GM12874 (cell line): ENCODE measurements around the gene ANKRD6.

ENCODE experiments used
- TF ChIP-seq, protein P1 (sequence below): IDR thresholded peaks from 2 replicates; pipeline ENCODE4 v1.5.1; 2011; ENCODE audit warnings: low read depth, mild to moderate bottlenecking, control low read depth, low read length, moderate library complexity; ENCODE audit not compliant: insufficient read depth

ANKRD6 gene

DNA sequence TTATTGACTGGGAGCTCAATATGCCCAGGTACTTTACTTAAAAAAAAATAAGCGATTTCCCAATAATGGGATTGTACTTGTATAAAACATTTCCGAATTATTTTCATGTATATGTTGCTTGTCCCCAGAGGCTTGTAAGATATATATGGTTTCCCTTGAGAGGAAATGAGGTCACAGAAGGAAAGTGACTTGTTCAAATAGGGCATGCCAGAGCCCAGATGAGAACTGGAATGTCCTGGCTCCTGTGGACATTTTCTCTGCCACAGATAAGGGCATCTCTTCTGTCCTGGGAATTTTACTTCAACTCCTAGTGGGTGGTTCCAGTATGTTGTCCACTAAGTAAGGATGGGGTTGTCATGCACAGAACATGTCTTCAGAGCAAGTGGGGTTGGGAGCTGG, 142.6 kb downstream of the ANKRD6 start:
- TF ChIP-seq, protein P1, sequence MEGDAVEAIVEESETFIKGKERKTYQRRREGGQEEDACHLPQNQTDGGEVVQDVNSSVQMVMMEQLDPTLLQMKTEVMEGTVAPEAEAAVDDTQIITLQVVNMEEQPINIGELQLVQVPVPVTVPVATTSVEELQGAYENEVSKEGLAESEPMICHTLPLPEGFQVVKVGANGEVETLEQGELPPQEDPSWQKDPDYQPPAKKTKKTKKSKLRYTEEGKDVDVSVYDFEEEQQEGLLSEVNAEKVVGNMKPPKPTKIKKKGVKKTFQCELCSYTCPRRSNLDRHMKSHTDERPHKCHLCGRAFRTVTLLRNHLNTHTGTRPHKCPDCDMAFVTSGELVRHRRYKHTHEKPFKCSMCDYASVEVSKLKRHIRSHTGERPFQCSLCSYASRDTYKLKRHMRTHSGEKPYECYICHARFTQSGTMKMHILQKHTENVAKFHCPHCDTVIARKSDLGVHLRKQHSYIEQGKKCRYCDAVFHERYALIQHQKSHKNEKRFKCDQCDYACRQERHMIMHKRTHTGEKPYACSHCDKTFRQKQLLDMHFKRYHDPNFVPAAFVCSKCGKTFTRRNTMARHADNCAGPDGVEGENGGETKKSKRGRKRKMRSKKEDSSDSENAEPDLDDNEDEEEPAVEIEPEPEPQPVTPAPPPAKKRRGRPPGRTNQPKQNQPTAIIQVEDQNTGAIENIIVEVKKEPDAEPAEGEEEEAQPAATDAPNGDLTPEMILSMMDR, result no peak

DNA sequence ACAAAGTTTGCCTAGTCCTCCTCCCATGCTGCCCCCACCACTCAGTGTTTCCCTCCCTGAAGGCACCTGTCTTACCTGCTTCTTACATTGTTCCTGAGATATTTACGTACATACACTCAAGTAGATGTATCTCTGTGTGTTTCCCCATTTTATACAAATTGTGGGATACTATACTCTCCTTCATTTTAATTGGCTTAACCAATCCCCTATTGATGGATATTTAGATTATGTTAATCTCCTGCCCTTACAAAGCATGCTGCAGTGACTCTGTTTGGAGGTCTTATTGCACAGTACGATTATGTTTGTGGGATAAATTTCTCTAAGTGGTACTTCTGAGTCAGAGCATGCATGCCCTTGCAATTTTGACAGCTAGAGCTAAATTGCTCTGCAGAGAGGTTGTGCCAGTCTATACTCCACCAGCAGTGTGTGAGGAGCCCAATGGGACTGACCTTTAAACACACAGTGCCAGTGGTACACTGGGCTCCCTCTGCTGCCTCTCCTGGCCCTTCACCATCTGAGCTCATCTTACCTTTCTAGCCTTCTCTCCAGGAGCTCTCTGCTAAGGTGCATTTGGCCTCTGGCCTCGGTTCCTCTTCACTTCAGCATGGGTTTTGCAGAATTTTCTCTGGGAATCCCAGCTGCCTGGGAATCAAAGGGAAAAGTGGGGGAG, 148.2 kb downstream of the ANKRD6 start:
- TF ChIP-seq, protein P1, result no peak

DNA sequence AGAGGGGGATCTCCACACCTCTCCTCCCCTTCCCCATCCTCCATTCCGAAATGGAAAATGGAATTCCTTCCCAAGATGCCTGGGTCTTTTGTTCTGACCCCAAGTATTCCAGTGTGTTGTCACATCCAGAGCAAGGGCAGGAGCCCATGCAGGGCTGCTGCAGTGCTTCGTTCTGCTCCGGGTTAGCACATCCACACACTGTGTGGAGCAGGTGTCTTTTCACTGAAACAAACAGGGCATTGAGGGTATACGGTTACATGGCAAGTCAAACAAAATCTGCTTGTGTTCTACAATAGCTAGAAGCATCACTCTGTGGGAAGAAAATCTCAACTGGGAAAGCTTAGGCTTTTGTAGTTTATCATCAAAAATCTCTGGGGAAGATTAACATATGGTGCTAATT, 148.7 kb downstream of the ANKRD6 start:
- TF ChIP-seq, protein P1, result no peak

DNA sequence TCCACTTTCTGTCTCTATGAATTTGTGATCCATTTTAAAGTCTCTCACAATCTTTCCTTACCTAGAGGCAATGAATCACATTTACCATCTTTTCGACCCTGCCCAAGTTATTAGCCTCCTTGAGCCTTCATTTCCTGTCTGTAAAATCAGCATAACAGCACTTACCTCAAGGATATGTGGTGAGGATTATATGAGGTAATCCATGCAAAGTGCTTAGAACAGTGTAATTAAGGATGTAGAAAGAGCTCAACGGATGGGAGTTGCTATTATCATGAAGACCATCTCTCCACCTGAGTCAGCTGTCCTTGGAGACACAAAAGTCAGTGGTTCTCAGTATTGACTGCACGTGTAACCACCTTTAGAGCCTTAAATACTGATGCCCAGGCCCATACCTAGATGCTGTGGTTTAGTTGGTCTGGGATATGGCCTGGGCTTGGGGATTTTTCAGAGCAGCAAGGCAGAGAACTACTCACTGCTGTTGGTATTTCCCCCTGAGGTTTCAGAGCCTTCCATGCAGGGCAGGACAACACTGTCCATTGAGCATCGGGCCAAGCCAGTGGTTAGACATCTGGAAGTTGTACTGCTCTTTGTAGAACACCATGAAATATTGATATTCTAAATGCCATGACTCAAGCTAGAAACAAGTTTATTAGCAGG, 149.8 kb downstream of the ANKRD6 start:
- TF ChIP-seq, protein P1, result no peak

DNA sequence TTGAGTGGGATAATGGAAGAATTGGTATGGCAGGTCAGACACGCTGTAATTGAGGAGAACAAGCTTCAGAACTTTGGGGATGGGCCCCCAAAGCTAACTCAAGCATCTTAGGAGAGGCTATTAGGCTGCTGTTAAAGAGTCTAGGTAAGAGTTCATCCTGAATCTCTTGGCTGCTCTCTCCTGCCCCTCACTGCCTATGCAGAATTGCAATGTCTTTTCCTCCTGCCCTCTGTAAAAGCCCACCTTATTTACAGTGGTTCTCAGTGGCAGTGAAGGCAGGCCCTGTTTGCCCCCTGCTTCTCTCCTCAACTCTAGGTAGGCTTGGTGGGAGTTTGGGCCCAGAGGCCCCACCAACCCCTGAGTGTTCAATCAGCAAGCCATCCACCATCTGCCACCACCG, 150.6 kb downstream of the ANKRD6 start:
- TF ChIP-seq, protein P1, result no peak

DNA sequence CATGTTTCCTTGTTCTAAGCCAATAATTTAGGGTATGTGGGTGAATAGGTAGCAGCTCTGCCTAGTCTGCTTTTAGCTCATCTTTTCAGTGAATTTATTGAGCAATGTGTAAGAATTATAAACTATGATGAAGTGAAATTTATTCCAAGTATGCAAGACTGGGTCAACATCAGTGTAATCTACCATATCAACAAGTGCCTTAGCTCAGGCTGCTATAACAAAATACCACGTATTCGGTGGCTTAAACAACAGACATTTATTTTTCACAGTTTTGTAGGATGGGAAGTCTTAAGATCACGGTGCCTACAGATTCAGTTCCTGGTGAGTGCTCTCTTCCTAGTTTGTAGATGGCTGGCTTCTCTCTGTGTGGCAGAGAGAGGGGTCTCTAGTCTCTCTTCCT, 151.6 kb downstream of the ANKRD6 start:
- TF ChIP-seq, protein P1, result no peak

DNA sequence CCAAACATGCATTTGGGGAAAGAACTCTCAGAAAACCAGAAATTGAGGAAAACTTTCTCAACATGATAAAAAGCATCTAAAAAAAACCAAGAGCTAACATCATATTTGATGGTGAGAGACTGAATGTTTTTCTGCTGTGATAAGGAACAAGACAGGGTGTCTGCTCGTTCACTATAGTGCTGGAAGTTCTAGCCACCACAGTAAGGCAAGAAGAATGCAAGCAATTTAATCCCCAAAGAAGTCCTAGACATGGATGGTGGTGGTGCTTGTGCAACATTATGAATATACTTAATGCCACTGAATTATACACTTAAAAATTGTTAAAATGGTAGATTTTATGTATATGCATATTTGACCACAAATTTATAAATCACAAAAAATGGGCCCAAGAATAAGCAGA, 152.2 kb downstream of the ANKRD6 start:
- TF ChIP-seq, protein P1, result no peak
